Fibroblast of pulmonary artery (primary cell): Measurements from ENCODE around the gene OSBPL5.

Experiments used
- DNase-seq: peaks from one replicate; pipeline ENCODE4 v3.0.0-alpha.2; 2010; ENCODE audit warnings: low read depth
- H3K4me3 ChIP-seq: replicated peaks from 2 replicates; pipeline ENCODE4 v1.5.1; 2011; ENCODE audit warnings: low read depth, mild to moderate bottlenecking, control low read depth, low read length, moderate library complexity
- TF ChIP-seq, protein P1 (sequence below): IDR thresholded peaks from 2 replicates; pipeline ENCODE4 v1.5.1; 2011; ENCODE audit warnings: mild to moderate bottlenecking, control low read depth, low read length, inconsistent platforms; ENCODE audit errors: missing control alignments

OSBPL5 gene

DNA sequence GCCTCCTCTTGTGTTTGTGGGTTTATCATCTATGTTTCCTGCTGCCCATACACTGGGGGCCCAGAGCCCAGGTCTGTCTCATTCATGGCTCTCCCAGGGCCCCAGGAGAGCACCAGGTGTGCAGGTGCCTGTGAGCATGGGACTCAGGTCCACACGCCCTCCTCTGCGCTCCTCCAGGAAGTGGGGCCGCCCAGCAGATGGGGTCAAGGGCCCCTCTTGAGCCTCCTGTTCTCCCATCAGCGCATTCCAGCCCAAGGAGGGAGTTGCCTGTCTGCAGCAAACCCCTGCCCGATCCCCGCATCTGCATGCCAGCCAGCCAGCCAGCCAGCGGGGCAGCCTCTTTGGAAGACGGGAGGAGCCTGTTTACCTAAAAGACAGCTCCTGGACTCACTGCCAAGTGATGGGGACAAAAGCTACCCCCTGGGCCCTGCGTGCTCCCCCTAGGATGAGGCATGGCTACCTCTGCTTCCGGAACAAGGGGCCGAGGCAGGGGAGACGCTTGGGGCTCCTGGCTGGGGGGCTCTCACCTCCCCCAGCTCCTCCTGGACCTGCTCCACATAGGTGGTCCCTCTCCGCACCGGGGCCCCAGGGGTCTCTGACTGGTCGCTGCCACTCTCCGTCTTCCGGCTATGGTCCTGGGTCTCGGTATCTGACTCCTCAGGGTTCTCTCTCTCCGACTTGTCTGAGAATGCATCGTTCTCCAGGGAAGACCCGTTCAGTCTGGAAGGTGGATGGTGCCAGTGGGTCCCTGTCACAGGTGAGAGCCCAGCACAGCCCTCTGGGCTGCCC lies 58.2 kb downstream of the OSBPL5 start:
- TF ChIP-seq, protein P1, sequence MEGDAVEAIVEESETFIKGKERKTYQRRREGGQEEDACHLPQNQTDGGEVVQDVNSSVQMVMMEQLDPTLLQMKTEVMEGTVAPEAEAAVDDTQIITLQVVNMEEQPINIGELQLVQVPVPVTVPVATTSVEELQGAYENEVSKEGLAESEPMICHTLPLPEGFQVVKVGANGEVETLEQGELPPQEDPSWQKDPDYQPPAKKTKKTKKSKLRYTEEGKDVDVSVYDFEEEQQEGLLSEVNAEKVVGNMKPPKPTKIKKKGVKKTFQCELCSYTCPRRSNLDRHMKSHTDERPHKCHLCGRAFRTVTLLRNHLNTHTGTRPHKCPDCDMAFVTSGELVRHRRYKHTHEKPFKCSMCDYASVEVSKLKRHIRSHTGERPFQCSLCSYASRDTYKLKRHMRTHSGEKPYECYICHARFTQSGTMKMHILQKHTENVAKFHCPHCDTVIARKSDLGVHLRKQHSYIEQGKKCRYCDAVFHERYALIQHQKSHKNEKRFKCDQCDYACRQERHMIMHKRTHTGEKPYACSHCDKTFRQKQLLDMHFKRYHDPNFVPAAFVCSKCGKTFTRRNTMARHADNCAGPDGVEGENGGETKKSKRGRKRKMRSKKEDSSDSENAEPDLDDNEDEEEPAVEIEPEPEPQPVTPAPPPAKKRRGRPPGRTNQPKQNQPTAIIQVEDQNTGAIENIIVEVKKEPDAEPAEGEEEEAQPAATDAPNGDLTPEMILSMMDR, result no peak
- no peak for DNase-seq
- no peak overlapping the region for H3K4me3 ChIP-seq

DNA sequence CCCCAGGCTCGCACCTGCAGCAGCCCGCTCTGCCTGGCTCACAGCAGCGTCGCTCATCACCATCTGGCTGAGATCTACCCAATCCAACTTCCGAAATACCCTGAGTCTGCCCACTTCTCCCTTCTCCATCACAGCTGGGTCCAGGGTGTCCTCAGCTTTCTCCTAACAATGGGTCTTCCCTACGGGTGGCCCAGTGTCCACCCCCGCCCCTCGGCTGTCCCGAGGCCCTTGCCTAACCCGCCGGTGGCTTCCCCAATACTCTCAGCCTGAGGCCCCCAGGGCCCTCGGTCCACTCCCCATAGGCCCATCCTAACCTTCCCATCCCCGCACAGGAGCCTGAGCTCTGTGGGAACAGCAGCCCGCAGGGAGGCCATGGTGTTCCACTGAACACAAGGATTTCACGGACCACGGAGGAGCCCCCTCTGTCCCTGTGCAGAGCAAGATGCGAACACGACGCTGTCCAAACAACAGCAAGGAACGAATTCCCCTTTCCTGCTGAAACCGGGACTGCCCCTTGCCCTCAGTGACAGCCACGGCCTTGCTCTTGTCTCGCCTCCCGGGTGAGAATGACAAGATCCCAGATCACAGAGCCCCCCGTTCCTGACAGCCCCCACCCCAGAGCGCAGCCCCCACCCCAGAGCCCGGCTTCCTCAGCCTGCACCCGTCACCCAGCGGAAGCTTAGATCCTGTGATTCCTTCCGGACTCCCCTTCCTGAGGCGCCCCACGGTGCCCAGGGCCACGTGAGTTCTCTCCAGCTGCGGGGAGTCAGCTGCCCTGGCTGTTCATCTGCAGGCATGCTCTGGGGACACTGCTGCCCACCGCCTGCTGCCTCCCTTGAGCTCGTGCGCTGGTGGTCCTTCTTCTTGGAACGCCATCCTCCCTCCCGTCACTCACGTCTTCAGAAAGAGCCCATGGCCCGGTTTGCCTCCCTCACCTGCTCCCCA lies 59.0 kb downstream of the OSBPL5 start:
- no peak overlapping the region for H3K4me3 ChIP-seq
- DNase-seq, result no peak
- TF ChIP-seq, protein P1, result no peak

DNA sequence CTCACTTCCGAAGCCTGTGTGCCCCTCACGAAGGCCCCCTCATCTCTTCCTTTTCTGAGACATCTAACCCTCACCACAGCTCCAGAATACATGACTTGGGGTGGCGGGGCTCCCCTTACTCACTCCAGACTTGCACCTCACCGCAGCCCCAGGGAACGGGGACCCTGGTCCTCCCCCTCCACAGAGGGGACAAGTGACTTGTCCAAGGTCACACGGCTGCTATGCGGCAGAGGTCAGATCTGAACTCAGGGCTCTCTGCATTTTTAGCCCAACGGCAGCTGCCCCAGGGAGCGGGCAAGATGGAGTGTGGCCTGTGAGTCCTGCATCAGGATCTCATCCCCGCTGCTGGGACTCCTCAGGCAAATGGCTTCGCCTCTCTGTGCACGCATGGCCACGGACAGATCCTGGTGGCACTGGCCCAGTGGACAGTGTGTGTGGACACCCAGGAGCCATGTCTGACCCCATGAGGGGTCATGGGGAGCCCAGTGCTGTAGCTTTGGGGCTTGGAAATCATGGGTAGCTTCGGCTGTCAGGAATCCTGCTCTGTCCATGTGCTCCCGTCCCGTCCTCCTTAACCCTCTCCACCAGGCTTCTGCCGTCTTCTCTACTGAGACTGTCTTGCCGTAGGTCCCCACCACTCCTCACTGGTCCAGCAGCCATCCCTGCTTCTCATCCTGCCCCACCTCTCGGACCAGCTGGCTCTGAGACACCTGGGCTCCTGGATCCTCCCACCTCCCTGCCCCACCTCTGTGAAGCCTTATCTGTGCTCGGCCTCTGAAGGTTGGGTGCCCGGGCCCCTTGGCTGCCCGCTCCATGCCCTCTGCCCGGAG lies 59.9 kb downstream of the OSBPL5 start:
- DNase-seq, result no peak
- no peak overlapping the region for H3K4me3 ChIP-seq
- TF ChIP-seq, protein P1, result no peak

DNA sequence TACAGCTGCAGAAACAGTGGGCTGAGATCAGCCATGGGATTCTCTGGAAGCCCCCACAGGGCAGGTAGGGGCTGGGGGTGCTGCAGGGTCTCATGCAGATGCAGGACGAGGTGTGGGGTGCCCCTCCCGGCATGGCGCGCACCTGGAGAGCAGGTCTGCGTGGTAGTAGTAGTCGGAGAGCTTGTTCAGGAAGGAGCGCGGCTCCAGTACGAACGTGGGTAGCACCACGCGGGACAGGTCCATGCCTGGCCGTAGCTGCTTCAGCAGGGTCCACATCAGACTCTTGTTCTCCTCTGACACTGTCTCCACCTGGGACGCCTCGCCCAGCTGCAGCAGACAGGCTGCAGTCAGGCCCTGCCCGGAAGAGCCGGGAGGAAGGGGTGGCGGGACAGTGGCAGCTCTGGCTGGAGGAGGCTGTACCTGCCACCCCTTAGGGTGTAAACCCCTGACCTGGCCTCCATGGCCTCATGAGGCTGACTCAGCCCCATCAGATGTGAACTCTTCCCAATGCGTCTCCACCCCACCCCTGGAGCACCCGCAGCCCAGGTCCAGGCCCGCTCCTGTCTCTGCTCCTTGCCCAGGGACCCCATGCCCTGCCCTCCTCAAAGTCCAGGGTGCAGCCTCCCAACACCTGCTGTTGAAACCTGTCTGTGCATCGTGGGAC lies 60.9 kb downstream of the OSBPL5 start:
- DNase-seq, result no peak
- no peak overlapping the region for H3K4me3 ChIP-seq
- TF ChIP-seq, protein P1, result no peak

DNA sequence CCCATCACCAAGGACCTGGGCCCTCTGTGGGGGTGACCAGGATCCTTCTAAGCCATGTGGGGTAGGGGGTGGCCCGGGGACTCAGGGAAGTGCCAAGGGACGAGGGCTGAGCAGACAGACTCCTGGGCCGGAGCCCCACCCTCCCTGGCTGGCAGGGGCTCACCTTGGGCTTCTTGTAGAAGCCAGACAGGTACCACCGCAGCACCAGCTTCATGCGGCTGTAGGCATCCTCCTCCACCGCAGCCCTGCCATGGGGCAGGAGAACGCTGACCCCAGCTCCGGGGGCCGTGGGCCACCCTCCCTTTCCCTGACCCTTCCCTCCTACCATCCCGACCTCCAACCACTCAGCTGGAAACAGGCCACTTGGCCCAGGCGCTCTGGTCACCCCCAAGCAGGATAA lies 62.0 kb downstream of the OSBPL5 start:
- no peak for DNase-seq
- no peak overlapping the region for H3K4me3 ChIP-seq
- TF ChIP-seq, protein P1, result no peak

DNA sequence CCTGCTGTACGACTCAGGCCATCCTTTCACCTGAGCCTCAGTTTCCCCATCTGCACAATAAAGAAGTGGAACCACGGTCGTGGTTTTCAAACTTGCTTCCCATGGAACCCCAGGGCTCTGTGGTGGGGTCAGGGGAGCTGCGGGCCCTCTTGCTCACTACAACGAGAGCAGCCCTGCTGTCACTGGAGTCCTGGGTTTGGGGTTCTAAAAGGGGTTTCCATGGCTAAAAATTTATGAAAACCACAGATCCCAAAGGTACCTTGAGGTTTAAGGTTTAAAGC lies 62.5 kb downstream of the OSBPL5 start:
- no peak overlapping the region for H3K4me3 ChIP-seq
- TF ChIP-seq, protein P1, result no peak
- no peak for DNase-seq
